ENCODE measurements around the gene APBB2. TPM values are rescaled to one million over a fixed set of nuclear protein-coding genes. Genes with fewer than 3 reads are reported as not detected.

Gene APBB2
- total and polyA plus RNA-seq, 10 of the 15 experiments (the other 5 are each of a cell fraction or from before 2014, with no cell fraction given): 2.7 to 24.6 (median 19.0) TPM

DNA sequence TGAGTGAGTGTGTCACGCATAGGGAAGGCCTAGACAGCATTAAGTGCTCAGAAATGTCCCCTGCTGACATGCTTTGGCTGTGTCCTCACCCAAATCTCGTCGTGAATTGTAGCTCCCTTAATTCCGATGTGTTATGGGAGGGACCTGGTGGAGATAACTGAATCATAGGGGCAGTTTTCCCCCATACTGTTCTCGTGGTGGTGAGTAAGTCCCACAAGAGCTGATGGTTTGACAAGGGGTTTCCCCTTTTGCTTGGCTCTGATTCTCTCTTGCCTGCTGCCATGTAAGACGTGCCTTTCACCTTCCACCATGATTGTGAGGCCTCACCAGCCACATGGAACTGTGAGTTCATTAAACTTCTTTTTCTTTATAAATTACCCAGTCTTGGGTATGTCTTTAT is 386.6 kb downstream of the APBB2 start (continued):
- TF ChIP-seq, protein P1, sequence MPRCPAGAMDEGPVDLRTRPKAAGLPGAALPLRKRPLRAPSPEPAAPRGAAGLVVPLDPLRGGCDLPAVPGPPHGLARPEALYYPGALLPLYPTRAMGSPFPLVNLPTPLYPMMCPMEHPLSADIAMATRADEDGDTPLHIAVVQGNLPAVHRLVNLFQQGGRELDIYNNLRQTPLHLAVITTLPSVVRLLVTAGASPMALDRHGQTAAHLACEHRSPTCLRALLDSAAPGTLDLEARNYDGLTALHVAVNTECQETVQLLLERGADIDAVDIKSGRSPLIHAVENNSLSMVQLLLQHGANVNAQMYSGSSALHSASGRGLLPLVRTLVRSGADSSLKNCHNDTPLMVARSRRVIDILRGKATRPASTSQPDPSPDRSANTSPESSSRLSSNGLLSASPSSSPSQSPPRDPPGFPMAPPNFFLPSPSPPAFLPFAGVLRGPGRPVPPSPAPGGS (IDR thresholded peaks at IDR 0.05; ENCODE audit: borderline replicate concordance, insufficient read depth, low read depth, low read length, poor library complexity, severe bottlenecking): no peak
- TF ChIP-seq LARP7 (IDR thresholded peaks at IDR 0.05) (no peak), SMAD5 (IDR thresholded peaks at IDR 0.05; ENCODE audit: low read depth) (no peak)

DNA sequence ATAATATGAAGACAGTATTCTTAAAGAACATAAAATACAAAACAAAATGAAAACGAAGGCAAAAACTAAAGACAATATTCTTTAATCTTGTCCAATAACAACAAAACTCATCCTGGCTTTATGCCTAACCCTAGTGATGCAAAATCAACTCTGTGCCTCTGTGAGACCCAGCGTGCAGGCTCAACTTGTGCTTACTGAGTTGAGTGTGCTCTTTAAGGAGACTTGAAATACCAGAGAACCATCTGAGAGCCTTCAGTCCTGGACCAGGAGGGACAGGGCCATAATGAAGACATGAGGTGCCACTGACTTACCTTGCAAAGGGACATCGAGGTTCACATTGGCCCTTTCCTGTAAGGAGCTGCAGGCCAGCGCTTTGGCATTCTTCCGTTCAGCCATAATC is 387.5 kb downstream of the APBB2 start:
- FAIRE-seq: no peak
- intact Hi-C loops (cut with micrococcal nuclease; ENCODE audit: unreplicated experiment) (no loop called here), in situ Hi-C loops (cut with MboI) (no loop called here)
- H4K20me1 ChIP-seq (ENCODE audit: control insufficient read depth, insufficient read depth): no peaks in the 10 kb centered on the region
- peaks cover 2% of the 10 kb centered on the region in 2 experiments; a peak in 1 of 4 replicates for H3K36me3 ChIP-seq (ENCODE audit: control insufficient read depth in 2 of 2, insufficient read depth in 2 of 2, low read length in 1 of 2)
- ChIA-PET CTCF (interaction anchor here (0.9 to 1.8 kb wide), 2 partner anchors 14 to 17 kb away, joined by 3 to 5 read pairs; no protein-coding TSS in a partner anchor), SMC1A (ENCODE audit: uncharacterized antibody, unreplicated experiment) (no interaction called here), POLR2A (no interaction called here), RAD21 (ENCODE audit: unreplicated experiment) (no interaction called here)
- H3K4me1 ChIP-seq (ENCODE audit: control insufficient read depth, insufficient read depth, low read length): peaks cover 10% of the 10 kb centered on the region
- 89% methylated on average over 5 of the region's 5 CpGs for WGBS (ENCODE audit: insufficient coverage, insufficient replicate concordance, low lambda C conversion rate, missing lambda C conversion rate)
- H3K27me3 ChIP-seq (replicated peaks in 1 of 2; ENCODE audit: control insufficient read depth in 2 of 2, insufficient read depth in 2 of 2, low read length in 1 of 2): no peaks in the 10 kb centered on the region
- no peak for DNase-seq (ENCODE audit: low read depth, low spot score)
- H3K9me3 ChIP-seq (replicated peaks; ENCODE audit: control insufficient read depth, insufficient read depth, low read length): peaks cover 2% of the 10 kb centered on the region; the same call in 2 of the 3 replicates
- no TSS peak for BruUV-seq (replicated peaks)
- no peak overlapping the region for H3K4me2 ChIP-seq (ENCODE audit: control insufficient read depth, insufficient read depth)
- H3K9ac ChIP-seq (ENCODE audit: control insufficient read depth, insufficient read depth, low read length): no peak overlapping the region
- TF ChIP-seq, protein P2, sequence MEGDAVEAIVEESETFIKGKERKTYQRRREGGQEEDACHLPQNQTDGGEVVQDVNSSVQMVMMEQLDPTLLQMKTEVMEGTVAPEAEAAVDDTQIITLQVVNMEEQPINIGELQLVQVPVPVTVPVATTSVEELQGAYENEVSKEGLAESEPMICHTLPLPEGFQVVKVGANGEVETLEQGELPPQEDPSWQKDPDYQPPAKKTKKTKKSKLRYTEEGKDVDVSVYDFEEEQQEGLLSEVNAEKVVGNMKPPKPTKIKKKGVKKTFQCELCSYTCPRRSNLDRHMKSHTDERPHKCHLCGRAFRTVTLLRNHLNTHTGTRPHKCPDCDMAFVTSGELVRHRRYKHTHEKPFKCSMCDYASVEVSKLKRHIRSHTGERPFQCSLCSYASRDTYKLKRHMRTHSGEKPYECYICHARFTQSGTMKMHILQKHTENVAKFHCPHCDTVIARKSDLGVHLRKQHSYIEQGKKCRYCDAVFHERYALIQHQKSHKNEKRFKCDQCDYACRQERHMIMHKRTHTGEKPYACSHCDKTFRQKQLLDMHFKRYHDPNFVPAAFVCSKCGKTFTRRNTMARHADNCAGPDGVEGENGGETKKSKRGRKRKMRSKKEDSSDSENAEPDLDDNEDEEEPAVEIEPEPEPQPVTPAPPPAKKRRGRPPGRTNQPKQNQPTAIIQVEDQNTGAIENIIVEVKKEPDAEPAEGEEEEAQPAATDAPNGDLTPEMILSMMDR (IDR thresholded peaks at IDR 0.05 in 2 of 3, conservative IDR thresholded peaks at IDR 0.05 in 1 of 3; ENCODE audit: control insufficient read depth in 2 of 3, extremely low read depth in 1 of 3, insufficient read depth in 1 of 3, low read depth in 3 of 3, low read length in 3 of 3): no peak
- TF ChIP-seq SIX5 (IDR thresholded peaks at IDR 0.05; ENCODE audit: low read depth, low read length, severe bottlenecking) (no peak), MTA3 (IDR thresholded peaks at IDR 0.05; ENCODE audit: borderline replicate concordance, low read length) (no peak), CBX5 (IDR thresholded peaks at IDR 0.05; ENCODE audit: low read depth) (no peak), CREM (IDR thresholded peaks at IDR 0.05; ENCODE audit: low read depth) (no peak), SMAD1 (IDR thresholded peaks at IDR 0.05; ENCODE audit: low read depth, partially characterized antibody) (no peak)
- TF ChIP-seq, protein P3, sequence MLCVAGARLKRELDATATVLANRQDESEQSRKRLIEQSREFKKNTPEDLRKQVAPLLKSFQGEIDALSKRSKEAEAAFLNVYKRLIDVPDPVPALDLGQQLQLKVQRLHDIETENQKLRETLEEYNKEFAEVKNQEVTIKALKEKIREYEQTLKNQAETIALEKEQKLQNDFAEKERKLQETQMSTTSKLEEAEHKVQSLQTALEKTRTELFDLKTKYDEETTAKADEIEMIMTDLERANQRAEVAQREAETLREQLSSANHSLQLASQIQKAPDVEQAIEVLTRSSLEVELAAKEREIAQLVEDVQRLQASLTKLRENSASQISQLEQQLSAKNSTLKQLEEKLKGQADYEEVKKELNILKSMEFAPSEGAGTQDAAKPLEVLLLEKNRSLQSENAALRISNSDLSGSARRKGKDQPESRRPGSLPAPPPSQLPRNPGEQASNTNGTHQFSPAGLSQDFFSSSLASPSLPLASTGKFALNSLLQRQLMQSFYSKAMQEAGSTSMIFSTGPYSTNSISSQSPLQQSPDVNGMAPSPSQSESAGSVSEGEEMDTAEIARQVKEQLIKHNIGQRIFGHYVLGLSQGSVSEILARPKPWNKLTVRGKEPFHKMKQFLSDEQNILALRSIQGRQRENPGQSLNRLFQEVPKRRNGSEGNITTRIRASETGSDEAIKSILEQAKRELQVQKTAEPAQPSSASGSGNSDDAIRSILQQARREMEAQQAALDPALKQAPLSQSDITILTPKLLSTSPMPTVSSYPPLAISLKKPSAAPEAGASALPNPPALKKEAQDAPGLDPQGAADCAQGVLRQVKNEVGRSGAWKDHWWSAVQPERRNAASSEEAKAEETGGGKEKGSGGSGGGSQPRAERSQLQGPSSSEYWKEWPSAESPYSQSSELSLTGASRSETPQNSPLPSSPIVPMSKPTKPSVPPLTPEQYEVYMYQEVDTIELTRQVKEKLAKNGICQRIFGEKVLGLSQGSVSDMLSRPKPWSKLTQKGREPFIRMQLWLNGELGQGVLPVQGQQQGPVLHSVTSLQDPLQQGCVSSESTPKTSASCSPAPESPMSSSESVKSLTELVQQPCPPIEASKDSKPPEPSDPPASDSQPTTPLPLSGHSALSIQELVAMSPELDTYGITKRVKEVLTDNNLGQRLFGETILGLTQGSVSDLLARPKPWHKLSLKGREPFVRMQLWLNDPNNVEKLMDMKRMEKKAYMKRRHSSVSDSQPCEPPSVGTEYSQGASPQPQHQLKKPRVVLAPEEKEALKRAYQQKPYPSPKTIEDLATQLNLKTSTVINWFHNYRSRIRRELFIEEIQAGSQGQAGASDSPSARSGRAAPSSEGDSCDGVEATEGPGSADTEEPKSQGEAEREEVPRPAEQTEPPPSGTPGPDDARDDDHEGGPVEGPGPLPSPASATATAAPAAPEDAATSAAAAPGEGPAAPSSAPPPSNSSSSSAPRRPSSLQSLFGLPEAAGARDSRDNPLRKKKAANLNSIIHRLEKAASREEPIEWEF (IDR thresholded peaks at IDR 0.05; ENCODE audit: insufficient replicate concordance, low read depth, low read length): no peak
- ATAC-seq: no peak
- no peak overlapping the region for H3K27ac ChIP-seq (ENCODE audit: control insufficient read depth, insufficient read depth)
- no peak overlapping the region for H3K4me3 ChIP-seq
- H3K79me2 ChIP-seq (ENCODE audit: control insufficient read depth, insufficient read depth, low read length): no peaks in the 10 kb centered on the region
- H2AFZ ChIP-seq (ENCODE audit: control insufficient read depth, low read depth, low read length): no peak overlapping the region
